H1 (cell line): Measurements from ENCODE around the gene POU5F1. TPM values are rescaled to one million over a fixed set of nuclear protein-coding genes. Genes with fewer than 3 reads are reported as not detected.

ENCODE experiments used
- CBX8 ChIP-seq: fragments of 300-800, 300-1000 bp; sonication (generic); IDR thresholded peaks from 2 replicates; pipeline ENCODE4 v1.7.1; 2016; ENCODE audit warnings: low read depth, low read length, borderline replicate concordance
- CHD7 ChIP-seq: fragments of 300-600 bp; sonication (generic); IDR thresholded peaks from 2 replicates; pipeline ENCODE4 v1.7.1; 2012; ENCODE audit warnings: low read length, moderate library complexity, mild to moderate bottlenecking, inconsistent platforms; ENCODE audit not compliant: insufficient replicate concordance
- JUN ChIP-seq: IDR thresholded peaks from 2 replicates; pipeline ENCODE4 v1.6.1; 2011; ENCODE audit warnings: low read depth, mild to moderate bottlenecking, improper control_type of control experiment, low read length
- KDM4A ChIP-seq: IDR thresholded peaks from one replicate; pipeline ENCODE4 v1.7.1; 2012; ENCODE audit warnings: low read depth, mild to moderate bottlenecking, moderate library complexity, low read length, inconsistent platforms; ENCODE audit not compliant: severe bottlenecking
- TEAD4 ChIP-seq: IDR thresholded peaks from 2 replicates; pipeline ENCODE4 v1.6.1; 2012; ENCODE audit warnings: low read depth, low read length, inconsistent platforms, mixed read lengths
- YY1 ChIP-seq: IDR thresholded peaks from 2 replicates; pipeline ENCODE4 v1.6.1; 2011; ENCODE audit warnings: low read depth, mild to moderate bottlenecking, low read length
- polyA plus RNA-seq, 7 experiments: library from polyadenylated mRNA; depleted of rRNA in 3 of 7; stranded (reverse) in 5 of 7; unstranded in 2 of 7; fragments of >200 nt in 5 of 7; fragments of 200-250 nt in 2 of 7; gene quantifications; 1 replicate in 5 of 7; 2 replicates in 1 of 7; 4 replicates in 1 of 7; pipeline versions ENCODE4 v1.2.1 to v1.2.3, GENCODE V29; 2011 to 2013; ENCODE audit warnings: missing spikeins in 2 of 7, mixed read lengths in 2 of 7
- total RNA-seq: library from RNA; stranded (reverse); fragmentation: NEBNext Ultra II Directional; extraction: Animal tissue kit (Norgen Biotek cat#: 25700); gene quantifications from 2 replicates; pipeline ENCODE4 v1.2.1, GENCODE V29; 2021

Gene POU5F1
- total and polyA plus RNA-seq, 2 of the 8 experiments (the other 6 are each of a cell fraction or from before 2014, with no cell fraction given) = 2,437 to 2,526 TPM

- TF ChIP-seq CHD7 (no peak), KDM4A (no peak), YY1 (no peak), CBX8 (no peak), TEAD4 (no peak), JUN (no peak)
These were observed 3.9 kb upstream of the POU5F1 start (continued) for GRCh38 chr6:31174378-31174777.
